Glomerular visceral epithelial cell (primary cell): Measurements from ENCODE around the gene NOL4L.

Experiments
- DNase-seq: peaks from one replicate; pipeline ENCODE4 v3.0.0-alpha.2; 2016; ENCODE audit errors: extremely low spot score

The NOL4L gene

DNA sequence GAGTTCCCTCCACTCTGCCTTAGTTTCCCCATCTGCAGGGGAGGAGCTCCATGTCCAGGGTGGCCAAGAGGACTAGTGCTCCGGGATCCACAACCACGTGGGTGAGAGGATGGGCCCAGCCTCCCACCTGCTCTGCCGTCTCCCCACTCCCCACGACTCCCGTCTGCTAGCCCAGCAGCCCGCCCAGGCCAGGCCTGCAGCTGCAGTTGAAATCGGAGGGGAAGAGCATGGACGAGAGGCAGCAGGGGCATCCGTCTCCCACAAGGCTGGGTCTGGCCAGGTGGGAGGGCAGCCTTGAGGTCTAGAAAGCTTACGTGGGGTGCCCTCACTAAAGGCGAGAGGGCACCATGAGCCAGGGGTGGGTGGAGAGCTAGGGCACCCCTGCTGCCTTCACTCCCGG lies 8.6 kb downstream of the NOL4L start:
- DNase-seq = no peak

- DNase-seq = no peak
Measured at GRCh38 chr20:32575805-32576204, 9.3 kb downstream of the NOL4L start.

DNA sequence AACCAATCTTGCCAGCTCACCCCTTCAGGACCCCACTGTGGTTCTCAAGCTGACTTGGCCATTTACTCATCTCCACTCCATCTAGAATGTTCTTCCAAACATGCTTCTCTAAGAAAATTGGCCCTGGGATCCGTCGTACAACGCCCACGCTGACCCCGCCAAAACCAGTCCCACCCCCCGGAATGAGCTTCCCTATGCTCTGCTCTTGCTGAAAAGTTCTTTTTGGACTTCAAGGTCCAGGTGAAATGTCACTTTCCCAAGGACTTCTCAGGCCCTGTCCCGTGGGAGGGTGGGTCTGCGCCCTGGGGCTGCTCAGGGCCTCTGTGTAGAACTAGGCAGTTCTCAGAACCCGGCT lies 9.9 kb downstream of the NOL4L start:
- DNase-seq = no peak

- peak; percentile 81 for DNase-seq
Measured at GRCh38 chr20:32574296-32575226, 10.6 kb downstream of the NOL4L start.

- DNase-seq = no peak
Measured at GRCh38 chr20:32573167-32573851, 11.8 kb downstream of the NOL4L start.

DNA sequence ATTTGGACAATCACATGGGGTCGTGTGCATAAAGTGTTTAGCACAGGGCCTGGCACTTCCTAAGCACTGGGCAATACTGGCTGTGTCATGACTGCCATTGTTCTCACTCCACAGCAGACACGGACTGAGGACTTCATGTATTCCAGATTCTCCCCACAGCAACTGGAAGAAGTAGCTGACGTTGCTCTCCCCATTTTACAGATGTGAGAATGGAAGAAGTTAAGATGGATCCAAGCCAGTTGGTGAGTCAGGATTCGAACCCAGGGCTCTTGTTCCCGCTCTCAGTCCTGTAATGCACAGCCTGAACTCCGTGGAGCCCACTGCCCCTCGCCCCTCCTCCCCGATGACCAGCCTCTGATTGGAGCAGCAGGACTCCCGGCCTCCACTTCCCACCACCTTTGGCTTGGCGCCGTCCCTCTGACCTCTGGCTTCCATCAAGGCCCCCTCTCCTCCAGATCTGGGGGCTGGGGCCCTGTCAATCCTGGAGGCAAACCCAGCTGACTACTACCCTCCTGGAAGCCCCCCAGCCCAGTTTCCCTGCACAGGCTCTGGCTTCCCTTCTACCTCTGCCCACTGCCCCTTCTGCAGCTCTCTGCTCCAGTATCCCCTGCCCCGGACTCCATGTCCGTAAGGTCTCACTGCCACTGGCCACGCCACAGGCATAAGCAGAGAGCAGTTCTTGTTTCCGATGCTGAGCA lies 12.7 kb downstream of the NOL4L start:
- DNase-seq = no peak

DNA sequence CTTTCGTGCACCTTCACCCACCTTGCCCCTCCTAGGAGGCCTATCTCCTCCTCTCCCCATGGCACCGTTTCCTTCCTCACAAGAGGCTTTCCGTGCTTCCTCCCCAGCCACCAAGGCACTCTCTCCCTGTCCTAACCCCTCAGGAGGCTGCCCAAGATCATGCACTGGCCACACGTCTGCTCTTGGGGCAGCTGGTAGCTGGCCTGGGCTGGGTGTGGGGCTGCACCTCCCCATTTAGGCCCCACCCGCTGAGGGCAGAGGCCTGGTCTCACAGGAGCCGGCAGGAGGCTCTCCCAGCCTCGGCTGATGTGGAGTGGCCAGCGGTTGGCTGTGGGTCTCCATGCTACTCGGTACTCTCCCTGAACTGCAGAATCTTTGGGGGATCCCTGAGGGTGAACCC lies 13.6 kb downstream of the NOL4L start:
- no peak for DNase-seq

- no peak for DNase-seq
Measured at GRCh38 chr20:32570401-32571190, 14.5 kb downstream of the NOL4L start.

DNA sequence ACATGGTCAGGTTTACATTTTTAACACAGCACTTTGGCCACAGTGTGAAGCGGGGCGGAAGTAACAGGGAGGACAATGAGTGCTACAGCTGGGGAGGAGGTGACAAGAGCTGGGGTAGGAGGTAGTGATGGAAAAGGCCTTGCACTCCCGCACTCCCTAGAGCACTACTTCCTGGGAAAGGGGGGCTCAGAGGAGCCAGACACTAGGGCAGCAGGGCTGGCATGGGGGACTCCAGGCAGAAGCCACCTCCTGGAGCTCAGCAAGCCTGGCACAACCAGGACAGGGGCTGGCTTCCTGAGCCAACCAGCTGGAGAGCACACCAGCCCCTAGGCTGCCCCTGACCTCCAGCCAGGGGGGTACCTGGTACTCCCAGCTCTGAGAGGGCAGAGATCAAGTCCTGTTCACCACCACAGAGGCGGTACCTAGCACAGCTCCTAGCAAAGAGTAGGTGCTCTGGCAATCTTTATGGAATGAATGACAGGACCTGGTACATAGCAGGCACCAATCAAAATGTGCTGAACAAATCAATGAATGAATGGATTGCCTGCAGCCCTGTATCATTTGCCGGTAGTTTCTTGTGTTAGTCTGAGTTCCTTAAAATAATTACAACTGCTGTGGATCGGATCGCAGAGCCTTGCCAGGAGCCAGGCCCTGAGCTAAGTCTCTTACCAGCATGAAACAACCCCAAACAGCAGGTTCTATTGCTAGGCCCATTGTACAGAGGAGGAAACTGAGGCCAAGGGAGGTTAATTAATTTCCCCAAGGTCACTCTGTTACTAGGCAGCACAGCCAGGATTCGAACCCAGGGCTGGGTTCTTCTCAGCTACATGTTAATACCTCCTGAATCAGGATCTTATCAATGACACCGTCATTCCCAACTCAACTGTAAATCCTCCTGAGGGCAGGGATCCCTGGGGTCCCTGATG lies 15.5 kb downstream of the NOL4L start:
- no peak for DNase-seq

DNA sequence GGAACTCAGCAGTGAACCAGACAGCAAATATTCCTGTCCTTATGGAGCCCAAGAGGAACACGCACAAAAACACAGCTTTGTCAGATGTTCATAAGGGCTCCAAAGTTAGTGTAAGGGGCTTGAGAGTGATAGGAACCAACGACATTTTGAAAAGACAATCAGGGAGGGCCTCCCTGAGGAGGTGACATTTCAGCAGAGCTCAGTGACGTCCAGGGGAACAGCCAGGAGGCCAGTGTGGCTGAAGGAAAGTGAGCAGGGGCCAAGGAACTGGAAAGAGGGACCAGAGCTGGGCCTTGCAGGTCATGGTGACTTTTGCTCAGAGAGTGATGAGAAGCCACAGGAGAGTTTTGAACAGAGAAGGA lies 16.1 kb downstream of the NOL4L start:
- DNase-seq = no peak

DNA sequence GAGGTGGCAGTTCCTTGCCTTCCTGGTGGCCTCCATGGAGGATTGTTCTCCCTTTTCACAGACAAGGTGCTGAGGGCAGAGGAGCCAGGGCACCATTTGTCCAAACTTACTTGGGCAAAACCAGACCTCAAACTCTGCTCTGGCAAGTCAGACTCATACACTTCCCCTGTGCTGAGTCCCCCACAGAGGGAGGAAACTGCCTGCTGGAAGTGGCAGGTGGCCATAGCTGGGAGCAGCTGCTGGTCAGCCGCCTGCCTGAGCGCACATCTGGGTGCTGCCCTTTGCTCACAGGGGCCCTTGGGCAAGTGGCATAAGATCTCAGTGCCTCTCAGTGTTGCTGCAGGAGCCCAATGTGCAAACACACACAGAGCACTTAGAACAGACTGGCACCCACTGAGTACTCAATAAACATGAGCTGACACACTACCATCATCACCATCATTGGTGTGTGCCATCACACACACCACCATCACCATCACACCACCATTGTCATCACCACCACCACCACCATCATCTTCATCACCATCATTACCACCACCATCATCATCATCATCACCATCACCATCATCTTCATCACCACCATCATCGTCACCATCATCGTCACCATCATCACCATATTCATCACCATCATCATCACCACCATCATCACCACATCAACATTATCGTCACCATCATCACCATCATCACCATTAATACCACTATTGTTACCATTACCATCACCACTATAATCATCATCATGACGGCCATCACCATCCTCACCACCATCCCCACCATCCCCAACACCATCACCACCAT lies 17.6 kb downstream of the NOL4L start:
- no peak for DNase-seq

DNA sequence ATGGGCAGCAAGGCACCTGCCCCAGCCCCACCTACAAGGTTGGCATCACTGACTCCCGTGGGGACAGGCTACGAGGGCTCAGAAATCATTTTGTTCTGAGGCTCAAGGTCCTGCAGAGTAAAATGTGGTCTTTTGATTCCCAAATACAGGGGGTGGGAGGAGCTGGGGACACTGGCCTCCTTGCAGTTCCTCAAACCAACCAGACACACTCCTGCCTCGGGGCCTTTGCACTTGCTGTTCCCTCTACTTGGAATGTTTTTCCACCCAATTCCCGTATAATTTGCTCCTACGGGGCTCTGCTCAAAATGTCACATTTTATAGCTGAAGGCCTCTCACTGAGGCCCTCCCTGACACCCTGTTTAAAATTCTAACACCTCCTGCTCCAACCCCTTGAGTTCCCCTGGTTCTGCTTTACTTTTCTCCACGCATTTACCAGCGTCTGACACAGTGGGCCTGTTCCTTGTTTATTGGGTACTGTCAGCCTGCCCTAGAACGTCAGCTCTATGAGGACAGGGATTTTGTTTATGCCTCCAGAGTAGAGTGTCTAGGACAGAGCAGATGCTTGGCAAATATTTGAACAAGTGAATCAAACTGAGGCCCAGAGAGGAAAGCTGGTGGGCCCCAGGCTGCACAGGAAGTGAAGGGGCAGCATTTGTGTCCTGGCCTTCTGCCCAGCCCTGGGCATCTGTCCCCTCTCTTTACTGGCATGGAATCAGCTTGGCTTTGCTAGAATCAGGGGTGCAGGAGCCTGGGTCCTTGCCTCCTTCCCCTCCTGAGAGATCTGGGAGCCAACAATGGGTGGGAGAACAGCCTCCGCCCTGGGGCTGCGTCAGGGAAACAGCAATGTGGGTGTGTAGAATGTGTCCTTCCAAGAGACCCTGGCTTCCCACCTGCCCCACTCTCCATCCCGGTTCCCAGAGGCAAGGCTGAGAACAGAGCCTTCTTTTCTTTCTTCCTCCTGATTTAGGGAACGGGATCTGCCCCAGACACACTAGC lies 18.5 kb downstream of the NOL4L start:
- no peak for DNase-seq

GRCh38 chr20:32565735-32566032 lies 19.4 kb downstream of the NOL4L start:
- DNase-seq = no peak

DNA sequence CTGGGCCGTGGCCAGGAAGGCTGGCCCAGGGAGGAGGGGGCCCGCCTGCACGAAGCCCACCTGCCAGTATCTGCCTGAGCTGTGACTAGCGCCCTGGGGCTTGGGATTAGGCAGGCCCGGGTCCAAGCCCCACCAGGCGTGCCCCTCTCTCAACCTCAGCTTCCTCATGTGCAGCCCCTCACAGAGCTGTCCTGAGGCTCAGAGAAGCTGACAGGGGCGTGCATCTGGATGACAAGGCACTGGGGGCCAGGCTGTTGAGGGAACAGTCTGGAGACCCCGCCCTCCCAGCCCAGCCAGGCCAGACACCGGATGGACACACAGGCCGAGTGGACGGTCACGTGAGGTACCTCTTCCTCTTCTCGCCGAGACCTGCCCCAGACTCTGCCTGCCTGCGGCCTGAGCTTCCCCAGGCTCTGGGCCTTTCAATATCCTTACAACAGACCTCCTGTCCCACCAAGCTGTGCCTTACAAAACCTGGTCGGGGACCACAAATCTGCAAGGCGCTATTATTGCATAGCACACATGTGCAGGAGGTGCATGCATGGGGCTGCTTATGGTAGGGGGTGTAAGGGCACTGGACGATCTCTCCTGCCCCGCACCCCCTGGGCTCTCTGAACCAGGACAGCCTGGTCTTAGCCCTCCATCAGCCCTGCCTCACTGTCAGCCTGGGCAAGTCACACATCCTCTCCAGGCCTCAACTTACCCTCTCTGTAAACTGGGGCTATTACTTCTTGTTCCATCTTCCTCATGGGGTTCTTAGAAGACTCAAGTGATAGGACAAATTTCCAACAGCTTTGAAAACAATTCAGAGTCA lies 20.0 kb downstream of the NOL4L start:
- DNase-seq = no peak

GRCh38 chr20:32564440-32564839 lies 20.7 kb downstream of the NOL4L start:
- DNase-seq = no peak

DNA sequence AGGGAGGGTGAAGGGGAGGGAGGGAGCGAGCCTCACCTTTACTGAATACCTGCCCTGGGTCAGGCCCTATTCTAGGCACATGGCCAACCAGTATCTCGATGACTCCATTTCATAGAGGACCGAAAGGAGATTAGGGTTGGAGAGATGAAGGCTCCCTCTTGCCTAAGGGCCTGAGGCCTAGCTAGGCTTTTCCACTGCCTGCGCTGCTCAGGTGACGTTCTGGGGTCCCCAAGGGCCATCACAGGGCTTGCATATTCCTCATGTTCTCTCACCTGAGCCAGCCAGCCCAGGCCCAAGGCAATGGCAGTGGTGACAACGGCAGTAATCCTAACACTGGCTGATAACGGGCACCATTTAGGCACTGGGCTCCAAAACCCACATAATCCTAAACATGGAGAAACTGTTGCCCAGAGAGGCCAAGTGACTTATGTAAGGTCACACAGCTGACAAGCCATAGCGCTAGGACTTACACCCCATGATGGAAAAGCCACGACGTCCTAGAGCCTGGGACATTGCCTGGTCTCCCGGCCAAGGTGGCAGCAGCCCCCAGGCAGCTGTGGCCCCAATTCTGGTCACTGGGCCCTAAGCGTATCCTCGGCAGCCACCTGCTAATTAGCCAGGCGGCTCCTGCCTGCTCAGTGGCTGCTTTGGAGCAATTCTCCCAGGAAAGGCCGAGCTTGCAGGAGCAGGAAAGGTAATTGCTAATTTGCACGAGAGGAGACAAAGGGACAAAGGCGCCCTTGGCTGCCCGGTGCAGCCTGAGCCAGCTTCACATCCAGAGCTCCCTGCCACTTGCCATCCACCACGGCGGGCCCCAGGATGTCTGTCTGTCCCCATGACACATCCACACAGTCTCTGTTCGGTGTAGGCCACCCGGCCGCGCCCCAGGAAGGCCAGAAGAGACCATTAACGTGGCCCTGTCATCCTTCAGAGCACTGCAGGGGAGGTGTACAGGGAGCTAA lies 21.5 kb downstream of the NOL4L start:
- DNase-seq = no peak

- no peak for DNase-seq
Measured at GRCh38 chr20:32562495-32562911, 22.6 kb downstream of the NOL4L start.
